WTC11 (cell line): ENCODE results near the gene ANKRD33. TPM values are rescaled to one million over a fixed set of nuclear protein-coding genes. Genes with fewer than 3 reads are reported as not detected.
A peak's percentile ranks its signal among the peaks of the same experiment; 100 is the strongest.

Experiments used
- ATAC-seq: fragments of 200-7000 bp; cut with Tn5 transposase; 2 replicates; pipeline ENCODE4 v1.10.0; 2021; ENCODE audit warnings: mild to moderate bottlenecking, moderate library complexity
- CTCF ChIA-PET: fragments of 300-600 bp; sonication (Branson Sonifier 250); formaldehyde crosslinking; loops from one replicate; lab custom pipeline; 2021; ENCODE audit warnings: antibody characterized with exemption; lab: Charles Lee
- POLR2A ChIA-PET: fragments of 350-600 bp; sonication (Branson Sonifier 250); formaldehyde crosslinking; loops from one replicate; lab custom pipeline; 2021; ENCODE audit warnings: antibody characterized with exemption; lab: Charles Lee
- DNase-seq: peaks from one replicate; pipeline ENCODE4 v3.0.0; 2021; ENCODE audit warnings: low spot score
- H3K27ac Mint-ChIP-seq: 2 replicates; pipeline ENCODE4 v1.8.0; 2021; ENCODE audit warnings: mixed read lengths
- H3K27me3 Mint-ChIP-seq: 2 replicates; pipeline ENCODE4 v1.8.0; 2021; ENCODE audit warnings: low read depth, mild to moderate bottlenecking, moderate library complexity, mixed read lengths
- H3K36me3 Mint-ChIP-seq: 2 replicates; pipeline ENCODE4 v1.8.0; 2021; ENCODE audit warnings: mixed read lengths
- H3K4me1 Mint-ChIP-seq: 2 replicates; pipeline ENCODE4 v1.8.0; 2022; ENCODE audit warnings: mixed read lengths
- H3K4me3 Mint-ChIP-seq: 2 replicates; pipeline ENCODE4 v1.8.0; 2021; ENCODE audit warnings: mild to moderate bottlenecking, moderate library complexity, mixed read lengths
- H3K9me3 Mint-ChIP-seq: 2 replicates; pipeline ENCODE4 v1.8.0; 2021; ENCODE audit warnings: mixed read lengths
- AR ChIP-seq: fragments of 250-450 bp; sonication (Bioruptor Pico); IDR thresholded peaks from 2 replicates; pipeline ENCODE4 v1.9.0; 2021; ENCODE audit warnings: mild to moderate bottlenecking
- ATF1 ChIP-seq: sonication (generic); formaldehyde crosslinking; IDR thresholded peaks from 2 replicates; pipeline ENCODE4 v1.8.1; 2023; ENCODE audit warnings: mild to moderate bottlenecking, moderate library complexity, missing genetic modification reagents
- ETV6 ChIP-seq: sonication (generic); formaldehyde crosslinking; IDR thresholded peaks from 2 replicates; pipeline ENCODE4 v1.8.1; 2022; ENCODE audit warnings: mild to moderate bottlenecking, missing genetic modification reagents
- FOXJ3 ChIP-seq: sonication (generic); formaldehyde crosslinking; IDR thresholded peaks from 2 replicates; pipeline ENCODE4 v1.9.0; 2021; ENCODE audit warnings: missing genetic modification reagents, mild to moderate bottlenecking, borderline replicate concordance
- FOXK1 ChIP-seq: sonication (generic); formaldehyde crosslinking; IDR thresholded peaks from 2 replicates; pipeline ENCODE4 v1.8.0; 2022; ENCODE audit warnings: mild to moderate bottlenecking, moderate library complexity, missing genetic modification reagents
- FOXP1 ChIP-seq: sonication (generic); formaldehyde crosslinking; IDR thresholded peaks from 2 replicates; pipeline ENCODE4 v1.8.0; 2022; ENCODE audit warnings: missing genetic modification reagents, mild to moderate bottlenecking, moderate library complexity, borderline replicate concordance
- GABPB1 ChIP-seq: sonication (generic); formaldehyde crosslinking; IDR thresholded peaks from 2 replicates; pipeline ENCODE4 v1.8.1; 2023; ENCODE audit warnings: mild to moderate bottlenecking, missing genetic modification reagents
- GTF2I ChIP-seq: fragments of 250-450 bp; sonication (Bioruptor Pico); conservative IDR thresholded peaks from 2 replicates; pipeline ENCODE4 v1.4.0; 2021; ENCODE audit warnings: mild to moderate bottlenecking
- HMGXB4 ChIP-seq: sonication (generic); formaldehyde crosslinking; IDR thresholded peaks from 2 replicates; pipeline ENCODE4 v1.8.1; 2023; ENCODE audit warnings: mild to moderate bottlenecking, moderate library complexity, missing genetic modification reagents
- PRDM15 ChIP-seq: sonication (generic); formaldehyde crosslinking; IDR thresholded peaks from 2 replicates; pipeline ENCODE4 v1.8.0; 2022; ENCODE audit warnings: missing genetic modification reagents
- RORB ChIP-seq: fragments of 250-450 bp; sonication (Bioruptor Pico); IDR thresholded peaks from 2 replicates; pipeline ENCODE4 v1.9.0; 2021; ENCODE audit warnings: mild to moderate bottlenecking
- ZNF121 ChIP-seq: sonication (generic); formaldehyde crosslinking; IDR thresholded peaks from 2 replicates; pipeline ENCODE4 v1.8.0; 2023; ENCODE audit warnings: missing genetic modification reagents
- ZNF416 ChIP-seq: fragments of 250-450 bp; sonication (Bioruptor Pico); IDR thresholded peaks from 2 replicates; pipeline ENCODE4 v1.9.0; 2021; ENCODE audit warnings: mild to moderate bottlenecking, inconsistent platforms
- total RNA-seq: library from RNA; stranded (reverse); gene quantifications from 3 replicates; pipeline ENCODE4 v1.2.3, GENCODE V29; 2021
- TF ChIP-seq, protein P1 (sequence below): sonication (generic); formaldehyde crosslinking; IDR thresholded peaks from 2 replicates; pipeline ENCODE4 v1.8.0; 2022; ENCODE audit warnings: mild to moderate bottlenecking, missing genetic modification reagents
- TF ChIP-seq, protein P2 (sequence below): fragments of 200-600 bp; IDR thresholded peaks from 2 replicates; pipeline ENCODE4 v1.8.0; 2022; ENCODE audit warnings: antibody characterized with exemption

Gene ANKRD33
- total RNA-seq, 1 experiment from 2014 or later = 1.7 TPM

DNA sequence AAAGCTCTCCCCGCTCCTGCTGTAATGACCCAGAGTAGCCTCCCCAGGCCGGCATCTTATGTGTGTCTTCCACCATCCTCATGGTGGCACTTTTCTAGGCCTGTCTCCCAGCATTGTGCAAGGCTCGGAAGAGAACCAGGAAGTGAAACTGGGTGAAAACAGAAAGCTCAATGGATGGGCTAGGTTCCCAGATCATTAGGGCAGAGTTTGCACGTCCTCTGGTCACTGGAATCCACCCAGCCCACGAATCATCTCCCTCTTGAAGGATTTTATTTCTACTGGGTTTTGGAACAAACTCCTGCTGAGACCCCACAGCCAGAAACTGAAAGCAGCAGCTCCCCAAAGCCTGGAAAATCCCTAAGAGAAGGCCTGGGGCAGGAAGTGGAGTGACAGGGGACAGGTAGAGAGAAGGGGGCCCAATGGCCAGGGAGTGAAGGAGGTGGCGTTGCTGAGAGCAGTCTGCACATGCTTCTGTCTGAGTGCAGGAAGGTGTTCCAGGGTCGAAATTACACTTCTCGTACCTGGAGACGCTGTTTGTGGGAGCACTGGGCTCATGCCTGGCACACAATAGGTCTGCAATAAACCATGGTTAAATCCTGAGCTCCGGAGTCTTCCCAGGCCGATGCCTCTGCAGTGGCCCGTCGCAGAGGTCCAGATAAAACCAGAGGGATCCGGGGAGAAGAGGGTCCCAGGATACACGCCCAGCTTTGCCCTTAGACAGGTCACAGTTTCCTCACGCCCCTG is 35.0 kb downstream of the ANKRD33 start:
- POLR2A ChIA-PET = no interaction called here
- Mint-ChIP-seq H3K9me3 (no peaks in the 10 kb centered on the region), H3K27me3 (peaks cover 22% of the 10 kb centered on the region), H3K36me3 (no peaks in the 10 kb centered on the region), H3K27ac (no peak overlapping the region), H3K4me1 (peaks cover 26% of the 10 kb centered on the region), H3K4me3 (no peak overlapping the region; the same call in 1 of the 2 replicates)
- no peak for TF ChIP-seq GTF2I
- no peak for TF ChIP-seq ATF1 (CRISPR knock-in tag)
- TF ChIP-seq FOXK1 (CRISPR knock-in tag) = 0 out of 2 replicates have a peak, but pooled peaks have one; percentile 9
- no peak for TF ChIP-seq RORB (CRISPR knock-in tag)
- no peak for TF ChIP-seq ZNF416 (CRISPR knock-in tag)
- no peak for TF ChIP-seq GABPB1 (CRISPR knock-in tag)
- CTCF ChIA-PET = interaction anchor here (0.6 to 5.2 kb wide), 44 partner anchors 10 to 537 kb away, joined by 3 to 143 read pairs (median 6); partner anchors contain the start of genes ACVR1B and ACVRL1
- peak; percentile 17 for ATAC-seq
- no peak for DNase-seq

DNA sequence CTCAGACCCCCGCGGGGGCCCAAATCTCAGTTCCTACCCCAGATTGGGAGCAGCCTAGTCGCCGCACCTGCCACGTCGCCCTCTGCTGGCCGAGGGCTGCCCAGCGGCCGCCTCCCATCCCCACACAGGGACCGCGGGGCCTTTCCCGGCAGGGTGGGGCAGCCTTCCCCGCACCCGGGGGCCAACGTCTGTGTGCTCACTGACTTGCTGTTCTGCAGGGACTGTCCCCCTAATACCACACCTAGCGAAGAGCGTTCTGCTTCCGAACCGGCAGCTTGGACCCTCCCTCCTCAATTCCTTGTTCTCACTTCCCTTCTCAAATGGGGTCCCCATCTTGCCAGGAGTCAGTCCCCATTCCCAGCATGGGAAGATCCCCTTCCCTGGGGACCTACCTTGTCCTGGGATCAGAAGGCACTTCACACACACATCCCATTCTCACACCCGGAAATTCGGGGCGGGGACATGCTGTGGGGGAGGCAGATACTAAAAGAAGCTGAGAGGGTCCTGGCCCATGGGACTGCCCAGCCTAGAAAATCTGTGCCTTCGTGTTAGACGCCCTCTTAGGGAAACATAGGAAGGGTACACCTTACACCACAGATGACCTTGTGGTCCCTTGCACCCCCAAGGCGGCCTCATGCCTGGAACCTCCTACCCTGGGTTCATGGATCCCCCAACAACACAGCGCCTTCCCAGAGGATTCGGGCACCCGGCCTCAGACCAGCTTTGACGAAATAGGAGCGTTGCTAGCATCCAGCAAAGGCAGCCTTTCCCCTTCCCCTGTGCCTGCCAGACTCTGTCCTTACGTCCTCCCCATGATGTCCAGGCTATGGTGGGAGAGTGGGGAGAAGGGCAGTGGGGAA is 35.8 kb downstream of the ANKRD33 start:
- Mint-ChIP-seq H3K36me3 (no peaks in the 10 kb centered on the region), H3K9me3 (no peaks in the 10 kb centered on the region), H3K4me3 (peak overlapping the region; percentile 52), H3K4me1 (peaks cover 26% of the 10 kb centered on the region), H3K27ac (no peak overlapping the region), H3K27me3 (peaks cover 22% of the 10 kb centered on the region)
- ATAC-seq = peak; percentile 84
- ChIA-PET CTCF (interaction anchor here (0.6 to 5.2 kb wide), 40 partner anchors 10 to 538 kb away, joined by 3 to 143 read pairs (median 6); partner anchors contain the start of genes ACVR1B and ACVRL1), POLR2A (no interaction called here)
- TF ChIP-seq FOXJ3 (CRISPR knock-in tag) = no peak
- TF ChIP-seq RORB (CRISPR knock-in tag) = no peak
- 0 out of 2 replicates have a peak, but pooled peaks have one; percentile 9 for TF ChIP-seq FOXK1 (CRISPR knock-in tag)
- peak; percentile 76 for TF ChIP-seq HMGXB4 (CRISPR knock-in tag)
- TF ChIP-seq, protein P1, sequence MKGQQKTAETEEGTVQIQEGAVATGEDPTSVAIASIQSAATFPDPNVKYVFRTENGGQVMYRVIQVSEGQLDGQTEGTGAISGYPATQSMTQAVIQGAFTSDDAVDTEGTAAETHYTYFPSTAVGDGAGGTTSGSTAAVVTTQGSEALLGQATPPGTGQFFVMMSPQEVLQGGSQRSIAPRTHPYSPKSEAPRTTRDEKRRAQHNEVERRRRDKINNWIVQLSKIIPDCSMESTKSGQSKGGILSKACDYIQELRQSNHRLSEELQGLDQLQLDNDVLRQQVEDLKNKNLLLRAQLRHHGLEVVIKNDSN (CRISPR knock-in tag) = no peak
- TF ChIP-seq AR (CRISPR knock-in tag) = no peak
- TF ChIP-seq PRDM15 (CRISPR knock-in tag) = peak; percentile 10; the same call in 1 of the 2 replicates
- peak; percentile 71; the same call in 1 of the 2 replicates for TF ChIP-seq ETV6
- no peak for TF ChIP-seq ZNF121 (CRISPR knock-in tag)
- 0 out of 2 replicates have a peak, but pooled peaks have one; percentile 16 for TF ChIP-seq FOXP1 (CRISPR knock-in tag)
- TF ChIP-seq, protein P2, sequence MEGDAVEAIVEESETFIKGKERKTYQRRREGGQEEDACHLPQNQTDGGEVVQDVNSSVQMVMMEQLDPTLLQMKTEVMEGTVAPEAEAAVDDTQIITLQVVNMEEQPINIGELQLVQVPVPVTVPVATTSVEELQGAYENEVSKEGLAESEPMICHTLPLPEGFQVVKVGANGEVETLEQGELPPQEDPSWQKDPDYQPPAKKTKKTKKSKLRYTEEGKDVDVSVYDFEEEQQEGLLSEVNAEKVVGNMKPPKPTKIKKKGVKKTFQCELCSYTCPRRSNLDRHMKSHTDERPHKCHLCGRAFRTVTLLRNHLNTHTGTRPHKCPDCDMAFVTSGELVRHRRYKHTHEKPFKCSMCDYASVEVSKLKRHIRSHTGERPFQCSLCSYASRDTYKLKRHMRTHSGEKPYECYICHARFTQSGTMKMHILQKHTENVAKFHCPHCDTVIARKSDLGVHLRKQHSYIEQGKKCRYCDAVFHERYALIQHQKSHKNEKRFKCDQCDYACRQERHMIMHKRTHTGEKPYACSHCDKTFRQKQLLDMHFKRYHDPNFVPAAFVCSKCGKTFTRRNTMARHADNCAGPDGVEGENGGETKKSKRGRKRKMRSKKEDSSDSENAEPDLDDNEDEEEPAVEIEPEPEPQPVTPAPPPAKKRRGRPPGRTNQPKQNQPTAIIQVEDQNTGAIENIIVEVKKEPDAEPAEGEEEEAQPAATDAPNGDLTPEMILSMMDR = peak; percentile 77
- peak; percentile 79 for DNase-seq
